ENCODE data around the gene RRP1B.

The RRP1B gene

GRCh38 chr21:43726686-43727518, 67.5 kb downstream of the RRP1B start:
- DNase-seq (ENCODE audit: low read depth) = no peak

GRCh38 chr21:43727519-43728153, 68.3 kb downstream of the RRP1B start:
- no peak for DNase-seq (ENCODE audit: low read depth)

GRCh38 chr21:43728154-43728466, 68.8 kb downstream of the RRP1B start:
- no peak for DNase-seq (ENCODE audit: low read depth)

GRCh38 chr21:43728467-43729390, 69.4 kb downstream of the RRP1B start:
- peak; percentile 96 for DNase-seq (ENCODE audit: low read depth)

GRCh38 chr21:43731476-43731875, 72.1 kb downstream of the RRP1B start:
- DNase-seq (ENCODE audit: low read depth) = no peak

- DNase-seq (ENCODE audit: low read depth) = no peak
These were observed 72.7 kb downstream of the RRP1B start for GRCh38 chr21:43731891-43732711.

- no peak for DNase-seq (ENCODE audit: low read depth)
These were observed 73.7 kb downstream of the RRP1B start for GRCh38 chr21:43733060-43733459.

GRCh38 chr21:43733529-43734071, 74.2 kb downstream of the RRP1B start:
- DNase-seq (ENCODE audit: low read depth) = no peak

GRCh38 chr21:43734131-43734927, 75.0 kb downstream of the RRP1B start:
- DNase-seq (ENCODE audit: low read depth) = no peak

- DNase-seq (ENCODE audit: low read depth) = no peak
These were observed 75.5 kb downstream of the RRP1B start for GRCh38 chr21:43734928-43735229.

GRCh38 chr21:43735236-43736091, 76.1 kb downstream of the RRP1B start:
- no peak for DNase-seq (ENCODE audit: low read depth)

- DNase-seq (ENCODE audit: low read depth) = no peak
These were observed 77.0 kb downstream of the RRP1B start for GRCh38 chr21:43736224-43736883.

GRCh38 chr21:43737158-43737950, 78.0 kb downstream of the RRP1B start:
- DNase-seq (ENCODE audit: low read depth) = no peak

- no peak for DNase-seq (ENCODE audit: low read depth)
These were observed 80.5 kb downstream of the RRP1B start for GRCh38 chr21:43739621-43740435.

- no peak for DNase-seq (ENCODE audit: low read depth)
These were observed 81.3 kb downstream of the RRP1B start for GRCh38 chr21:43740497-43741156.

GRCh38 chr21:43741423-43742096, 82.2 kb downstream of the RRP1B start:
- no peak for DNase-seq (ENCODE audit: low read depth)

All from stromal cell of bone marrow (primary cell).